ENCODE measurements around the gene SH3RF3. TPM values are rescaled to one million over a fixed set of nuclear protein-coding genes. Genes with fewer than 3 reads are reported as not detected.

Gene SH3RF3
- total and polyA plus RNA-seq, 4 donors: 2.9 to 9.7 (median 8.6) TPM

- H3K27me3 ChIP-seq (ENCODE audit: control insufficient read depth in 3 of 3, insufficient read depth in 3 of 3, low read length in 2 of 3): no peaks in the 10 kb centered on the region
- H3K36me3 ChIP-seq (ENCODE audit: control insufficient read depth in 4 of 4, insufficient read depth in 4 of 4, low read length in 4 of 4): no peaks in the 10 kb centered on the region
- no peak for TF ChIP-seq CTCF (IDR thresholded peaks at IDR 0.05; ENCODE audit: control extremely low read depth, extremely low read depth)
- WGBS, 2 donors: 56 to 67% methylated on average over 12 of the region's 12 CpGs
- ATAC-seq (ENCODE audit: insufficient read depth, low FRiP score) (peak; percentile 55), DNase-seq (peak in 2 of 3 donors; percentile 60 to 84)
- no peak overlapping the region for H3K4me3 ChIP-seq
- H3K9ac ChIP-seq (ENCODE audit: insufficient read depth in 1 of 2, low read length in 2 of 2): peak overlapping the region in 1 of 2 donors; percentile 26
- H3K27ac ChIP-seq (ENCODE audit: low read depth in 1 of 2, low read length in 1 of 2): peak overlapping the region; percentile 81 to 87
- no peaks in the 10 kb centered on the region for H3K9me3 ChIP-seq (ENCODE audit: control insufficient read depth in 4 of 4, insufficient read depth in 3 of 4, low read length in 3 of 4)
- peaks cover 11 to 39% (median 25%) of the 10 kb centered on the region in 5 donors for H3K4me1 ChIP-seq (ENCODE audit: control insufficient read depth in 5 of 5, insufficient read depth in 5 of 5, low read length in 5 of 5)
Measured at GRCh38 chr2:109242654-109243331, 113.8 kb downstream of the SH3RF3 start.

GRCh38 chr2:109243526-109244303, 114.7 kb downstream of the SH3RF3 start:
- H3K27me3 ChIP-seq (ENCODE audit: control insufficient read depth in 3 of 3, insufficient read depth in 3 of 3, low read length in 2 of 3): no peaks in the 10 kb centered on the region
- no peaks in the 10 kb centered on the region for H3K9me3 ChIP-seq (ENCODE audit: control insufficient read depth in 4 of 4, insufficient read depth in 3 of 4, low read length in 3 of 4)
- no peak for TF ChIP-seq CTCF (IDR thresholded peaks at IDR 0.05; ENCODE audit: control extremely low read depth, extremely low read depth)
- peak overlapping the region; percentile 69 to 87 for H3K27ac ChIP-seq (ENCODE audit: low read depth in 1 of 2, low read length in 1 of 2)
- ATAC-seq (ENCODE audit: insufficient read depth, low FRiP score): no peak
- WGBS, 2 donors: 63 to 69% methylated on average over 10 of the region's 10 CpGs
- H3K4me3 ChIP-seq: no peak overlapping the region
- DNase-seq: no peak
- peaks cover 9 to 37% (median 17%) of the 10 kb centered on the region in 5 donors for H3K4me1 ChIP-seq (ENCODE audit: control insufficient read depth in 5 of 5, insufficient read depth in 5 of 5, low read length in 5 of 5)
- H3K36me3 ChIP-seq (ENCODE audit: control insufficient read depth in 4 of 4, insufficient read depth in 4 of 4, low read length in 4 of 4): no peaks in the 10 kb centered on the region
- H3K9ac ChIP-seq (ENCODE audit: insufficient read depth in 1 of 2, low read length in 2 of 2): no peak overlapping the region

- Histone ChIP-seq H3K9ac (ENCODE audit: insufficient read depth in 1 of 2, low read length in 2 of 2) (no peak overlapping the region), H3K4me3 (no peak overlapping the region), H3K4me1 (ENCODE audit: control insufficient read depth in 5 of 5, insufficient read depth in 5 of 5, low read length in 5 of 5) (peaks cover 8 to 36% (median 13%) of the 10 kb centered on the region in 5 donors), H3K27ac (ENCODE audit: low read depth in 1 of 2, low read length in 1 of 2) (no peak overlapping the region), H3K9me3 (ENCODE audit: control insufficient read depth in 4 of 4, insufficient read depth in 3 of 4, low read length in 3 of 4) (no peaks in the 10 kb centered on the region), H3K27me3 (ENCODE audit: control insufficient read depth in 3 of 3, insufficient read depth in 3 of 3, low read length in 2 of 3) (no peaks in the 10 kb centered on the region), H3K36me3 (ENCODE audit: control insufficient read depth in 4 of 4, insufficient read depth in 4 of 4, low read length in 4 of 4) (no peaks in the 10 kb centered on the region)
- ATAC-seq (ENCODE audit: insufficient read depth, low FRiP score): no peak
- no peak for DNase-seq
- no peak for TF ChIP-seq CTCF (IDR thresholded peaks at IDR 0.05; ENCODE audit: control extremely low read depth, extremely low read depth)
Measured at GRCh38 chr2:109244304-109244582, 115.2 kb downstream of the SH3RF3 start.

Data from lung (tissue), 12 donors.